Measurements from ENCODE around the gene IFNK.

DNA sequence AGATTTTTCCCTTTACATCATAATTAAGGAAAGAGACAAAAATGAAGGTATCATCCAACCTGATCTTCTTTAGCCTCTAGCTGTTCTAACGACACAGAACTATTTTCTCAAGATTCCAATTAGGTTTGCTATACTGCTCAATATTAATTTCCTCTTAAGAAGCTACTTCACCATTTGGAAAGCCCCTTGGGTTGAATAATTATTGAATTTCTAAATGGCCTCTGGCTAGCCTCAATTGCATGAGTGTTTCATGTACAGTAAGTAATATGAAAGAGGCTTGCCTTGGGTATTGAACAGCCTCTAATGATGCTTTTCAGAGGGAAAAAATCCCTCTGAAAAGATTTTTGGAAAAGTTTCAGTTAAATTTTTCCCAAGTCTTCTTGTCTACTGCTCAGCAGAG lies 9.2 kb downstream of the IFNK start:
- TF ChIP-seq, protein P1, sequence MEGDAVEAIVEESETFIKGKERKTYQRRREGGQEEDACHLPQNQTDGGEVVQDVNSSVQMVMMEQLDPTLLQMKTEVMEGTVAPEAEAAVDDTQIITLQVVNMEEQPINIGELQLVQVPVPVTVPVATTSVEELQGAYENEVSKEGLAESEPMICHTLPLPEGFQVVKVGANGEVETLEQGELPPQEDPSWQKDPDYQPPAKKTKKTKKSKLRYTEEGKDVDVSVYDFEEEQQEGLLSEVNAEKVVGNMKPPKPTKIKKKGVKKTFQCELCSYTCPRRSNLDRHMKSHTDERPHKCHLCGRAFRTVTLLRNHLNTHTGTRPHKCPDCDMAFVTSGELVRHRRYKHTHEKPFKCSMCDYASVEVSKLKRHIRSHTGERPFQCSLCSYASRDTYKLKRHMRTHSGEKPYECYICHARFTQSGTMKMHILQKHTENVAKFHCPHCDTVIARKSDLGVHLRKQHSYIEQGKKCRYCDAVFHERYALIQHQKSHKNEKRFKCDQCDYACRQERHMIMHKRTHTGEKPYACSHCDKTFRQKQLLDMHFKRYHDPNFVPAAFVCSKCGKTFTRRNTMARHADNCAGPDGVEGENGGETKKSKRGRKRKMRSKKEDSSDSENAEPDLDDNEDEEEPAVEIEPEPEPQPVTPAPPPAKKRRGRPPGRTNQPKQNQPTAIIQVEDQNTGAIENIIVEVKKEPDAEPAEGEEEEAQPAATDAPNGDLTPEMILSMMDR (IDR thresholded peaks at IDR 0.05), result no peak
- no peak for TF ChIP-seq POLR2AphosphoS5 (IDR thresholded peaks at IDR 0.05)
- no peak for TF ChIP-seq EP300 (IDR thresholded peaks at IDR 0.05)
- TF ChIP-seq POLR2A (IDR thresholded peaks at IDR 0.05), result no peak

Data from gastroesophageal sphincter (tissue), 3 donors.